ENCODE data around the gene ABCB1.

DNA sequence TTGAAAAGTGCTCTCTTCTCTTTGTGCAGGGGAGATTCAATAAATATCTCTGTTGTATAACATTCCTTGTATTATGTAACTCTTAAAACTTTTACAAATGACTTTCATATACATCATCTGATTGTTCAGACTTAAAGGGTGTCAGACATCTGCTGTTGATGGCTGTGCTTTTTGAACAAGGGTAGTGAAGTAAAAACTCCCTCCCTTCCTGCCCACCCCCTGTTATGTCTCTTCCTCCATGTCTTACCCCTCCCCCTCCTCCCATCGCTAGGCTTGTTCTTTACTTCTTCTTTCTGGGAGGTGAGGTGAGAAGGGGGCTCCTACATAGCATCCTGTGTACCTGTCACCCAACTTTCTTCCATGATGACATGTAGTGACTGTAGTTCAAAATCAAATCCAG lies 101.8 kb downstream of the ABCB1 start:
- TF ChIP-seq POLR2A (IDR thresholded peaks at IDR 0.05; ENCODE audit: low read length) = no peak
- TF ChIP-seq GATA1 (IDR thresholded peaks at IDR 0.05; ENCODE audit: low read depth, low read length) = no peak

Data from erythroblast (primary cell).